Measurements from ENCODE around the gene DENND5A.

The DENND5A gene

GRCh38 chr11:9148035-9148434 is 117.1 kb downstream of the DENND5A start:
- H3K4me3 ChIP-seq (ENCODE audit: low read depth, low read length) = no peak overlapping the region
- DNase-seq (ENCODE audit: low read depth) = no peak
- no peak for TF ChIP-seq CTCF (conservative IDR thresholded peaks at IDR 0.05; ENCODE audit: low read depth, low read length)

- DNase-seq (ENCODE audit: low read depth) = no peak
- TF ChIP-seq CTCF (conservative IDR thresholded peaks at IDR 0.05; ENCODE audit: low read depth, low read length) = no peak
- no peak overlapping the region for H3K4me3 ChIP-seq (ENCODE audit: low read depth, low read length)
Measured at GRCh38 chr11:9146477-9146876, 118.7 kb downstream of the DENND5A start.

- H3K4me3 ChIP-seq (ENCODE audit: low read depth, low read length) = no peak overlapping the region
- TF ChIP-seq CTCF (conservative IDR thresholded peaks at IDR 0.05; ENCODE audit: low read depth, low read length) = no peak
- DNase-seq (ENCODE audit: low read depth) = no peak
Measured at GRCh38 chr11:9145283-9145682, 119.9 kb downstream of the DENND5A start.

- no peak overlapping the region for H3K4me3 ChIP-seq (ENCODE audit: low read depth, low read length)
- TF ChIP-seq CTCF (conservative IDR thresholded peaks at IDR 0.05; ENCODE audit: low read depth, low read length) = no peak
- peak; percentile 52 for DNase-seq (ENCODE audit: low read depth)
Measured at GRCh38 chr11:9144828-9145227, 120.3 kb downstream of the DENND5A start.

GRCh38 chr11:9143721-9144120 is 121.4 kb downstream of the DENND5A start:
- no peak overlapping the region for H3K4me3 ChIP-seq (ENCODE audit: low read depth, low read length)
- no peak for TF ChIP-seq CTCF (conservative IDR thresholded peaks at IDR 0.05; ENCODE audit: low read depth, low read length)
- no peak for DNase-seq (ENCODE audit: low read depth)

GRCh38 chr11:9142732-9143131 is 122.4 kb downstream of the DENND5A start:
- TF ChIP-seq CTCF (conservative IDR thresholded peaks at IDR 0.05; ENCODE audit: low read depth, low read length) = no peak
- H3K4me3 ChIP-seq (ENCODE audit: low read depth, low read length) = no peak overlapping the region
- DNase-seq (ENCODE audit: low read depth) = no peak

- no peak for DNase-seq (ENCODE audit: low read depth)
- no peak overlapping the region for H3K4me3 ChIP-seq (ENCODE audit: low read depth, low read length)
- TF ChIP-seq CTCF (conservative IDR thresholded peaks at IDR 0.05; ENCODE audit: low read depth, low read length) = no peak
Measured at GRCh38 chr11:9141186-9141585, 124.0 kb downstream of the DENND5A start.
